HCEC 1CT (cell line): Measurements from ENCODE around the gene CD84.
"Not testable (repeated sequence)": the region's sequence is repeated elsewhere in the genome, so short reads cannot be mapped to it uniquely, and the experiment has no call there.

ENCODE experiments used
- DNase-seq: peaks from one replicate; pipeline ENCODE4 v3.0.0-alpha.2; 2017

CD84 gene

GRCh38 chr1:160499631-160500030 lies 79.7 kb downstream of the CD84 start:
- DNase-seq = no peak

- DNase-seq = not testable (repeated sequence)
These were observed 80.8 kb downstream of the CD84 start for GRCh38 chr1:160498301-160499065.

- DNase-seq = no peak
These were observed 83.0 kb downstream of the CD84 start for GRCh38 chr1:160496334-160496733.

- DNase-seq = no peak
These were observed 84.7 kb downstream of the CD84 start for GRCh38 chr1:160494620-160495019.

GRCh38 chr1:160492617-160493016 lies 86.7 kb downstream of the CD84 start:
- no peak for DNase-seq

GRCh38 chr1:160491981-160492380 lies 87.3 kb downstream of the CD84 start:
- DNase-seq = no peak
